ENCODE results near the gene PCDHGA1. TPM values are rescaled to one million over a fixed set of nuclear protein-coding genes. Genes with fewer than 3 reads are reported as not detected.

PCDHGA1 gene
- total and polyA plus RNA-seq, 5 experiments from 2014 or later: 0.38 to 0.52 TPM; not detected in 3

DNA sequence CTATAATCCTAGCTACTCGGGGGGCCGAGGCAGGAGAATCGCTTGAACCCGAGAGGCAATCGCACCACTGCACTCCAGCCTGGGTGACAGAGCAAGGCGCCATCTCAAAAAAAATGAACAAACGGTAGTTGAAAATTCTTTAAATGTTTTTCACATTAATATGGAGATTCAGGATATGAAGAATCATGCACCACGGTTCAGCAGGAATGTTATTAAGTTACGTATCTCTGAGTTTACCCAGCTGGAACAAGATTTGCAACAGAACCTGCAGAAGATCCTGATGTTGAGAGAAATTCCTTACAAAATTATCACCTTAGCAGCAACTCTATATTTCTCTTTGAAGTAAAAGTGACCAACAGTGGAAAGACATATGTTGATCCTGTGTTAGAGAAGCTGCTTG lies 110.0 kb downstream of the PCDHGA1 start:
- H3K36me3 Mint-ChIP-seq: peaks cover 0 to 17% (median 12%) of the 10 kb centered on the region in 3 donors
- DNase-seq: no peak
- no peaks in the 10 kb centered on the region for H3K4me1 Mint-ChIP-seq
- H3K4me3 Mint-ChIP-seq: no peak overlapping the region
- peaks cover 14 to 47% (median 17%) of the 10 kb centered on the region in 5 donors for H3K27me3 Mint-ChIP-seq
- no peak overlapping the region for H3K27ac Mint-ChIP-seq
- no peak for ATAC-seq
- peaks cover 0 to 26% (median 9%) of the 10 kb centered on the region in 9 donors for H3K9me3 Mint-ChIP-seq
- POLR2A ChIA-PET: no interaction called here

- H3K9me3 Mint-ChIP-seq: peaks cover 0 to 21% (median 9%) of the 10 kb centered on the region in 9 donors
- ATAC-seq (no peak), DNase-seq (no peak)
- H3K4me1 Mint-ChIP-seq: no peaks in the 10 kb centered on the region
- peaks cover 17 to 47% (median 19%) of the 10 kb centered on the region in 5 donors for H3K27me3 Mint-ChIP-seq
- H3K27ac Mint-ChIP-seq: no peak overlapping the region
- no peak overlapping the region for H3K4me3 Mint-ChIP-seq
- POLR2A ChIA-PET: no interaction called here
- peaks cover 0 to 21% (median 10%) of the 10 kb centered on the region in 3 donors for H3K36me3 Mint-ChIP-seq
These were observed 111.4 kb downstream of the PCDHGA1 start for GRCh38 chr5:141441571-141442170.

- POLR2A ChIA-PET: no interaction called here
- no peak for ATAC-seq
- peaks cover 0 to 3% (median 0%) of the 10 kb centered on the region in 3 donors for H3K36me3 Mint-ChIP-seq
- H3K4me1 Mint-ChIP-seq: no peaks in the 10 kb centered on the region
- peaks cover 0 to 18% (median 4%) of the 10 kb centered on the region in 9 donors for H3K9me3 Mint-ChIP-seq
- H3K4me3 Mint-ChIP-seq: no peak overlapping the region
- H3K27me3 Mint-ChIP-seq: peaks cover 9 to 25% (median 17%) of the 10 kb centered on the region in 5 donors
- no peak overlapping the region for H3K27ac Mint-ChIP-seq
- no peak for DNase-seq
These were observed 135.0 kb downstream of the PCDHGA1 start for GRCh38 chr5:141465351-141465750.

GRCh38 chr5:141475625-141476131 lies 145.4 kb downstream of the PCDHGA1 start, which contains the start of gene PCDHGC3:
PCDHGC3 (plus strand) TSS chr5:141475966; CDS start chr5:141476117, 151 bp downstream.
- DNase-seq: peak in 3 of 10 donors; percentile 18 to 22 (median 20)
- Mint-ChIP-seq H3K27ac (peak within 1 kb of the TSS in 3 of 10 donors; percentile 1 to 78 (median 9)), H3K27me3 (peaks cover 32 to 64% (median 47%) of the 10 kb centered on the region in 5 donors), H3K4me1 (peaks cover 10 to 31% (median 28%) of the 10 kb centered on the region in 4 donors), H3K36me3 (no peaks in the 10 kb centered on the region), H3K9me3 (no peaks in the 10 kb centered on the region), H3K4me3 (peak within 1 kb of the TSS; percentile 83 to 93 (median 87))
- POLR2A ChIA-PET: no interaction called here
- ATAC-seq: peak; percentile 74 to 92

GRCh38 chr5:141476132-141476911 lies 146.0 kb downstream of the PCDHGA1 start:
- POLR2A ChIA-PET: no interaction called here
- Mint-ChIP-seq H3K27ac (peak overlapping the region in 2 of 10 donors; percentile 1 to 78), H3K4me1 (peaks cover 10 to 31% (median 28%) of the 10 kb centered on the region in 4 donors), H3K27me3 (peaks cover 32 to 70% (median 53%) of the 10 kb centered on the region in 5 donors), H3K36me3 (no peaks in the 10 kb centered on the region), H3K9me3 (no peaks in the 10 kb centered on the region), H3K4me3 (peak overlapping the region; percentile 83 to 93 (median 87))
- DNase-seq (no peak), ATAC-seq (peak; percentile 35 to 36)

GRCh38 chr5:141477044-141477575 lies 146.8 kb downstream of the PCDHGA1 start:
- POLR2A ChIA-PET: no interaction called here
- peaks cover 33 to 76% (median 57%) of the 10 kb centered on the region in 5 donors for H3K27me3 Mint-ChIP-seq

GRCh38 chr5:141477815-141478214 lies 147.5 kb downstream of the PCDHGA1 start:
- ATAC-seq: no peak
- Mint-ChIP-seq H3K4me1 (peaks cover 10 to 31% (median 28%) of the 10 kb centered on the region in 4 donors), H3K27me3 (peaks cover 38 to 83% (median 64%) of the 10 kb centered on the region in 5 donors), H3K27ac (no peak overlapping the region), H3K9me3 (no peaks in the 10 kb centered on the region), H3K4me3 (peak overlapping the region in 4 of 10 donors; percentile 14 to 93 (median 87)), H3K36me3 (no peaks in the 10 kb centered on the region)
- POLR2A ChIA-PET: no interaction called here
- DNase-seq: no peak

More at GRCh38 chr5:141477044-141477575, 146.8 kb downstream of the PCDHGA1 start:
- Mint-ChIP-seq H3K4me1 (peaks cover 10 to 31% (median 28%) of the 10 kb centered on the region in 4 donors), H3K9me3 (no peaks in the 10 kb centered on the region), H3K27ac (no peak overlapping the region), H3K36me3 (no peaks in the 10 kb centered on the region), H3K4me3 (peak overlapping the region; percentile 52 to 93 (median 87))
- DNase-seq (no peak), ATAC-seq (no peak)

GRCh38 chr5:141478321-141478945 lies 148.1 kb downstream of the PCDHGA1 start:
- Mint-ChIP-seq H3K36me3 (no peaks in the 10 kb centered on the region), H3K4me3 (peak overlapping the region in 4 of 10 donors; percentile 3 to 83 (median 14)), H3K27me3 (peaks cover 42 to 89% (median 70%) of the 10 kb centered on the region in 5 donors), H3K27ac (no peak overlapping the region), H3K4me1 (peaks cover 10 to 31% (median 28%) of the 10 kb centered on the region in 4 donors), H3K9me3 (no peaks in the 10 kb centered on the region)
- POLR2A ChIA-PET: no interaction called here
- no peak for ATAC-seq
- DNase-seq: no peak

GRCh38 chr5:141479776-141480175 lies 149.5 kb downstream of the PCDHGA1 start:
- H3K27me3 Mint-ChIP-seq: peaks cover 49 to 95% (median 81%) of the 10 kb centered on the region in 5 donors
- DNase-seq: no peak
- no peak overlapping the region for H3K27ac Mint-ChIP-seq
- H3K4me1 Mint-ChIP-seq: peaks cover 14 to 39% (median 34%) of the 10 kb centered on the region in 4 donors
- H3K9me3 Mint-ChIP-seq: no peaks in the 10 kb centered on the region
- no peaks in the 10 kb centered on the region for H3K36me3 Mint-ChIP-seq
- no peak overlapping the region for H3K4me3 Mint-ChIP-seq
- no peak for ATAC-seq
- POLR2A ChIA-PET: no interaction called here

DNA sequence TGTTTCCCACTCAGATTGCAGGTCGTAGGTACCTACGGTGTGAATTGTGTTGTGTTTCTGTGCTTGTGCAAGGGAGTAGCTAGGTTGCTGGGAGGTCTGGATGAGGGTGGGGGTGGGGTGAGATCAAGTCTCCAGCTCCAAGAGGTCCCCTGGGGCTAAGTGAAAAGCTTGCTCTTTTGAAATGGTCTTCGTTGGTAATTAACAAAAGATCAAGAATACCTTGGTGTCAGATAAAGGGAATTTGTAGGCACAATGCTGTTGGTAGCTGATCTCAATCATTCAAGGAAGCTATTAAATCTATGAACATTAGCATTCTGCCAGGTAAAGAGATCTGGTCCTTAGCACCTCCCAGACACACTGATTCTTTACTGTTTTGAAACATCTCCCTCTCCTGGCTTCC lies 153.6 kb downstream of the PCDHGA1 start:
- POLR2A ChIA-PET: no interaction called here
- Mint-ChIP-seq H3K9me3 (peaks cover 0 to 10% (median 0%) of the 10 kb centered on the region in 9 donors), H3K27me3 (peaks cover 46 to 96% (median 78%) of the 10 kb centered on the region in 5 donors), H3K4me3 (peak overlapping the region in 1 of 10 donors; percentile 70), H3K36me3 (peaks cover 2 to 4% (median 2%) of the 10 kb centered on the region in 3 donors), H3K4me1 (peaks cover 7 to 15% (median 13%) of the 10 kb centered on the region in 4 donors), H3K27ac (no peak overlapping the region)
- ATAC-seq (no peak), DNase-seq (no peak)

- DNase-seq (no peak), ATAC-seq (no peak)
- Mint-ChIP-seq H3K27me3 (peaks cover 48 to 96% (median 81%) of the 10 kb centered on the region in 5 donors), H3K36me3 (peaks cover 2 to 4% (median 2%) of the 10 kb centered on the region in 3 donors), H3K9me3 (peaks cover 0 to 10% (median 0%) of the 10 kb centered on the region in 9 donors), H3K4me3 (peak overlapping the region in 9 of 10 donors; percentile 19 to 77 (median 50)), H3K4me1 (peaks cover 7 to 15% (median 13%) of the 10 kb centered on the region in 4 donors), H3K27ac (no peak overlapping the region)
- POLR2A ChIA-PET: no interaction called here
These were observed 154.0 kb downstream of the PCDHGA1 start for GRCh38 chr5:141484310-141484640.

DNA sequence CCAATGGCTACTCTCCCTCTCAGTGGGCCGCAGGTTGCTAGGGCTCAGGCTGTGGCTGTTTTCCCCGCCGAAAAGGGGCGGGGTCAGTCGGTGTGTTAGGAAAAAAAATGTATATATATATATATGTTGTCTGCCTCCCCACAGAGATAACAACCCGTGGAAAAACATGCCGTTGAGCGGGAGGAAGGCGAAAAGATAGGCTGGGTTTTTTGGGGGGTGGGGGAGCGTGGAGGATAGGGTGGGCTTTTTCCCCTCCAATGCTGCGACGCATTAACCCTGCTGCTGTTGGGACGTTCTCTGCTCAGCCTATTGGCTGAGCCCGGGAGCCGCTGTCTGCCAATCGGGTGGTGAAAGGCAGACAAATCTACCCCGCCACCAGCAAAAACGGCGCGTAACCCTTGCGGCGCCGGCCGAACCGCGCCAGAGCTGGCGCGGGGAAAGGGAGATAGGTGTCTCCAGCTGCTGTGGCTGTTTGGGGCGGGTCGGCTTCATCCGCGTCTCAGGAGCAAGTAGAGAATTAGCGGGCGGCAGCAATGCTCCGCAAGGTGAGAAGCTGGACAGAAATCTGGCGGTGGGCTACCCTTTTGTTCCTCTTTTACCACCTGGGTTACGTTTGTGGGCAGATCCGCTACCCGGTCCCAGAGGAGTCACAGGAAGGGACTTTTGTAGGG lies 154.5 kb downstream of the PCDHGA1 start, which contains the start of gene PCDHGC4:
TSS of gene PCDHGC4 (plus strand) at position 390 of the 671 bp plus-strand sequence. CDS start at position 534, 144 bp downstream.
- peak within 1 kb of the TSS; percentile 24 to 77 (median 54) for H3K4me3 Mint-ChIP-seq
- ATAC-seq (no peak), DNase-seq (no peak)
- POLR2A ChIA-PET: no interaction called here
- H3K9me3 Mint-ChIP-seq: peaks cover 0 to 10% (median 0%) of the 10 kb centered on the region in 9 donors
- H3K36me3 Mint-ChIP-seq: peaks cover 2 to 4% (median 2%) of the 10 kb centered on the region in 3 donors
- H3K27ac Mint-ChIP-seq: no peak within 1 kb of the TSS
- H3K27me3 Mint-ChIP-seq: peaks cover 47 to 96% (median 81%) of the 10 kb centered on the region in 5 donors
- H3K4me1 Mint-ChIP-seq: peaks cover 7 to 15% (median 13%) of the 10 kb centered on the region in 4 donors

Measured in naive thymus-derived CD8-positive, alpha-beta T cell (primary cell).